HG03103 (cell line): ENCODE results near the gene DGUOK.

ENCODE experiments used
- ATAC-seq: cut with Tn5 transposase; IDR thresholded peaks from one replicate; pipeline ENCODE4 v1.9.1; 2021; ENCODE audit warnings: low read depth; ENCODE audit not compliant: unreplicated experiment

Gene DGUOK

GRCh38 chr2:73975731-73976130 is 49.1 kb downstream of the DGUOK start:
- ATAC-seq, result no peak

GRCh38 chr2:73976803-73977202 is 50.1 kb downstream of the DGUOK start:
- ATAC-seq, result no peak

DNA sequence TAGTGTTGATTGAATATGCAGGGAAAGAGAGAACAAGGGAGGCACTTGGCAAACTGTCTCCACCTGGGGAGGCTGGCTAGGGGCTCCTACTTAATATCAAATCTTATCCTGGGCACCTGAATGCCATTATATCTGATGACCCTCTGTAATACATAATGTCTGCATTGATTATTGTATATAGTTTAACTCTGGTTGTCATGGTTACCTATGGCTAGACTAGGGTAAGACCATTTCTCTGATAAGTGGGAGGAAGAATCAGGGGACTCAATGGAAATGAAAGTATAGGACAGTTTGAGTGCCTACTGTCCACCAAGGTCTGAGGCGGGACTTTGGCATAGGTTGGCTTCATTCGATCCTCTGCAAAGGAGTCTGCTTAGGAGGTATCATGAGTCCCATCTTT is 50.8 kb downstream of the DGUOK start:
- no peak for ATAC-seq

DNA sequence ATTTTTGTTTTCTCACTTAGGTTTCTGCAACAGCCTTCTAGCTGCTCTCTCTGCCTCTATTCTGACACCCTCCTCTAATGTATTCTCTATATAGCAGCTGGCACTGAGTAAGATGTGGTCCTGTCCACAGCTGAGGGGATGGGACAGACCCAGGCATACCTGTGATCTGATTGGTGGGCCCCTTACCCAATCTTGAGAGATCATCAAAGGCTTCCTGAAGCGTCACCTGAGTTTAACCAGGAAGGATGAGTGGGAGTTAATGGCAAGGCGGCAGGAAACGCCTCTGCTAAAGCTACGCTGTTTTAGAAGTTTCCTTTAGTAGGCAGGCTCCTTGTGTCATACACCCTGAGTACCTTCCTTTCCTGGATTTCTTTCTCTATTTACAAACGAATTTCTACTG is 52.3 kb downstream of the DGUOK start:
- no peak for ATAC-seq

DNA sequence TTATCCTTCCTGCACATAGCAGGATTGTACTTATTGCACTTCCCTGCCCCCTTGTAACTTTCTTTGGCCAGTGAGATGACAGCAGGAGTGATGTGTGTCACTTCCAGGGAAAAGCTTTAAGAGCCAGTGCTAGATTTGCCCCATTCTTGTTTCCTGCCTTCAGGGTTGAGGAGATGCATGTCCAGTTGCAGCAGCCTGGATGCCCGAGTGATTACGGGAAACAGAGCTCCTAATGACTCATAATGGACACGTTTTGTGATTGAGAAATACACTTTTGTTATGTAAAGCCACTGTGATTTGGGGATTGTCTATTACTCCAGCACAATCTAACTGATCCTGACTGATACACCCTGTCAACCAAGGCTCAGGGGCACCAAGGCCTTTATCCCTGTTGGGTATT is 53.0 kb downstream of the DGUOK start:
- no peak for ATAC-seq

DNA sequence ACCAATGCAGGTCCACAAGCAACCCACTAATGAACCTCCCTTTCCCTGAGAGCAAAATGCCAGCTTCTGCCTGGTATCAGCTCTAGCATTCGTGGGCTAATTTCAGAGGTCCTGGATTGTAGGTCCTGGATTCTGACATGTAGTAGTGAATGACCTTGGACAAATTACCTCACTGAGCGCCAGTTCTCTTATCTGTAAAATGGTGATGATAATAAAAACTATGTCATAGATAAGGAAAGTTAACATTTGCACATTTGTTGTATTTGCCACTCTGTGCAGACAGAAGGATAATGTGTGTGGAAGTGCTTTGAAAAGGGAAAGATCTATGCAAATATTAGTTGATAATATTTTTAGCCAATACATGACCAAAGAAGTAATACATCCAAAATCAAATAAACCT is 53.9 kb downstream of the DGUOK start:
- no peak for ATAC-seq

DNA sequence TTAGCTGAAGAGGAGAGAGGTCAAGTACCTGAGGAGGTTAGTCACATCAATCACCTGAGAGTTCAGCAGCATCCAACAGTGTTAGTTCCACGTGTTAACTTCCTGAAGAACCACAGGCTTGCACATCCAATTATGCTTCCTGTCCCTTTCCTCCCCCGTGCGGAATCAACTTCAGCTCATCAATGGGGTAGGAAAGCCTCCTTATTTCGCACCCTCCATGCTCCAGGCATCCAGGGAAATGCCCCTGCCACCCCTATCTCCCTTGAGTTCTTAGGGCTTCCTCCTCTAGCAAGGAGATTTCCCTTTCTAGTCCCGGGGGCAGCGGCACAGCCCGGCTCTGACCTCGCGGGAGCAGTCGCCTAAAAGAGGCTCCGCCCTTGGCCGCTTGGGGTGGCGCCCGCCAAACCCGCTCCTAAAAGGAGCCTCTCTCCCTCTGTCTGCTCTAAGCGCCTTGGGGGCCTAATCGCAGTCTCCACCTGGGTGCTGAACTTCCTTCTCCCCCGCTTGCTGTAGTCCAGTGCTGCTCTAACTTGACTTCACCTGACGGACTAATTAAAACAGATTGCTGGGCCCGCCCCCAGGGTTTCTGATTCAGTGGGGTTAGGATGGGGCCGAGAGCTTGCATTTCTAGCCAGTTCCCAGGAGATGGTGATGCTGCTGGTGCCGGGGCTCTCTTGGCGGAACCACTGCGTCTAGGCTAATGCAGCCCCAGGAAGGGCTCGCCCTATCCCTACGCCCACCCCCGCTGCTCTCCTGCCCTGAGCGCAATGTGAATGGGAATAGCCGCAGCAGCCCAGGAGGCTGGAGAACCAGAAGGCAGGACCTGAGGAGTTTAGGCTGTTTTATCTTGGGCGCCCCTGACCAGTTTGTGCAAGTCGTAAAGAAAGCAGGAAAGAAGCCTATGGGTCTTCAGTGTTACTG is 54.7 kb downstream of the DGUOK start:
- ATAC-seq, result no peak

- no peak for ATAC-seq
These were observed 55.5 kb downstream of the DGUOK start for GRCh38 chr2:73982140-73982617.

DNA sequence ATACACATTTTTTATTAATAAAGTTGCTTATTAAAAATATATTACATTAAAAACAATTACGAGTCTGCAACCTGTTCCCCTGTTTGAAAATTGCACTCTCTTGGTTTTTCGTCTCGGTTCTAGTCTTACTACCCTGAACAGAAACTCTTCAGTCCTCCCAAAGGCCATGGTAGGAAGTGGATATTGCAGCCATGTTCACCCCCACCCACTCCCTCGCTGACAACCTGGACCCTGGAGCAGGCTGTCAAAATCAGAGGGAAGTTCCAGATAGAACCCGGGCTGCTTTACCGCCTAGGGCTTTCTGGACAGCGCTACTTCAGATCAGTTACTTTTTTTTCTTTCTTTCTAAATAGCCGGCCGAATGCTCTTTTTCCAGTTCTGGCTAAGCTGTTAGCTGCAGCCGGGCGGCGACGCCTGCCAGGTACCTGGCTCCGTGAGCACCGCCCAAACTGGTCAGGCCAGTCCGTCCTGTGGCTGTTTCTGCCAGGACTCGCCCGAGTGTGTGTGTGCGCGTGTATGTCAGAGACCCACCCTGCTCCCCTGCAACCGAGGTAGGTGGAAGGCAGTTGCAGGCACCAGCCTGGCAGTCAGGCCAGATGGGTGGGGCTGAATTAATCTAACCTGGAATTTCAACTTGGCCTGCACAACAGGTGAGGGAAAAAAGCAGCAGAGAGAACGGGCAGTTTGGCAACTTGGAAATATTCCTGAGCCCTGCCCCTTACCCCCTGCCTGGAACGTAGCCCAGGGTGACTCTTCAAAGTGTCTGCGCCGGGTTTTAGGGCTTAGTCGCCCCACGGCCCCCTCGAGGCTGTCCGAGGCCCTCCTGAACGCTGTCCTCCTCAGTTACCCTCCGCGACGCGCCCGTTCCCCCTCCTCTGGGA is 56.9 kb downstream of the DGUOK start:
- no peak for ATAC-seq

DNA sequence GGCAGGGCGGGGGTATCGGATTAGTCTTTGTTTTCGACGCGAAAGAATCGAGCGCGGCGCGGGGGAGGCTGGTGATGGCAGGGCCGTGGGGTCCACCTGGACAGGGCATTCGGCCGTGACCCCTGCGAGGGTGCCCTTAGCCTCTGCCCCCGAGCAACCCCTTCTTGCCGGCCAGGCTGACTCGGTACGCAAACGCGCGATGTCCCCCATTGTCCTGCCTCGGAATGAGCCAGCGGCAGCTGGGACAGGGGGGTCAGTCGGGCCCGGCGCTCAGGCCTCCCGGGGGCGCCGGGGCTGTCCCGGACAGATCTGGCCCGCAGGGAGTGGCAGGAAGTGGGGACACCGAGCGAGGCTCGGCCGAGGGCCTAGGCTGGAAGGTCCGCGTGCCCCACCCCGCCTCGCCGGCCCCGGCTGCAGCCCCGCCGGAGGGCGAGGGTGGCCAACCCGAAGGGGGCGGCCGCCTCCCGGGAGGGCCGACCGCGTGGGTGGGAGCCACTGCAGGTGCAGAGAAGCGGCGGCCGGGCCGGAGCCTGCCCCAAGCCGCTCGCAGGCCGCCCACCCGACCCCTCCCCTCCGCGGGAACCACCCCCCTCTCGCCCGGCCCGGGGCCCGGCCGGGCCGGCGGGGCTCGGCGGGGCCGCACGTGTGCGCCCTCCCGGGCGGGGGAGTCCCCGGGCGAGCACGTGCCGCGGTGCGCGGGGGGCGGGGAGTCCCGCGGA is 57.7 kb downstream of the DGUOK start, which contains the start of gene TET3:
Gene TET3 (plus strand): TSS at position 708 of the 719 bp plus-strand sequence. CDS start 1,494 bp downstream, outside the sequence.
- ATAC-seq, result peak; percentile 33

- peak; percentile 3 for ATAC-seq
These were observed 58.2 kb downstream of the DGUOK start for GRCh38 chr2:73984922-73985307.

DNA sequence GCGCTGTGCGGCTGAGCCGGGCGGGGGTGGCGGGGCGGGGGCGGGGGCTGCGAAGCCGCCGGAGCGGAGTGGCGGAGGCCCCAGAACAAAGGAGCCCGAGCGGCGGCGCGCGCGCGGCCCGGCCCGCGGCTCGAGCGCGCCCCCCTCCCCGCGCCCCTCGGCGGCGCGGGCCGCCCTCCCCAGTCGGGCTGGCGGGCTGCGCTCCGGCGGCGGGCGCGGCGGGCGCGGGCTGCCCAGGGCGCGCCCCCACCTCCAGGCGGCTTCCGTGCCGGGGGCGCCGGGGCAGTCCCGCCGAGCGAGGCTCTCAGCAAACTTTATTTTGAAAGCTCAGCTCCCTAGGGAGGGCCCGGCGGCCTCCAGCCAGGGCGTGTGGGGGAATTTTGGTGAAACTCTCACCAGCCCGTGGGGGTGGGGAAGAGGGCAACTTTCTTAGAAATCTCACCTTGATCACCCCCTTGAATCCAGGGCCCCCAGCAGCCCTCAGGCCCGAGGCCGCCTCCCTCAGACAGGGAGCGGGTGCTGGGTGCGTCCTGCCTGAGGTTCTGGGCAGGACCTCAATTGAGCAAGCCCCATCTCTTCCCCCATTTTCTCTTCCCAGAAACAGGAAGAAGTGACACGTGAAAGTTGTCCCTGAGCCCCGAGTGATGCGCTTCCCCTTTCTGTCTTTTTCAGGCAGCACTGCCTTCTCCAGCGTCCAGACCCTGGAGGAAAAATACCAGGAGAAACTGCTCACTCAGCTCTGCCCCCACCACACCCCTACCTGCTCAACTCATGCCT is 58.8 kb downstream of the DGUOK start:
- peak; percentile 17 for ATAC-seq

- ATAC-seq, result no peak
These were observed 59.5 kb downstream of the DGUOK start for GRCh38 chr2:73986085-73986681.

DNA sequence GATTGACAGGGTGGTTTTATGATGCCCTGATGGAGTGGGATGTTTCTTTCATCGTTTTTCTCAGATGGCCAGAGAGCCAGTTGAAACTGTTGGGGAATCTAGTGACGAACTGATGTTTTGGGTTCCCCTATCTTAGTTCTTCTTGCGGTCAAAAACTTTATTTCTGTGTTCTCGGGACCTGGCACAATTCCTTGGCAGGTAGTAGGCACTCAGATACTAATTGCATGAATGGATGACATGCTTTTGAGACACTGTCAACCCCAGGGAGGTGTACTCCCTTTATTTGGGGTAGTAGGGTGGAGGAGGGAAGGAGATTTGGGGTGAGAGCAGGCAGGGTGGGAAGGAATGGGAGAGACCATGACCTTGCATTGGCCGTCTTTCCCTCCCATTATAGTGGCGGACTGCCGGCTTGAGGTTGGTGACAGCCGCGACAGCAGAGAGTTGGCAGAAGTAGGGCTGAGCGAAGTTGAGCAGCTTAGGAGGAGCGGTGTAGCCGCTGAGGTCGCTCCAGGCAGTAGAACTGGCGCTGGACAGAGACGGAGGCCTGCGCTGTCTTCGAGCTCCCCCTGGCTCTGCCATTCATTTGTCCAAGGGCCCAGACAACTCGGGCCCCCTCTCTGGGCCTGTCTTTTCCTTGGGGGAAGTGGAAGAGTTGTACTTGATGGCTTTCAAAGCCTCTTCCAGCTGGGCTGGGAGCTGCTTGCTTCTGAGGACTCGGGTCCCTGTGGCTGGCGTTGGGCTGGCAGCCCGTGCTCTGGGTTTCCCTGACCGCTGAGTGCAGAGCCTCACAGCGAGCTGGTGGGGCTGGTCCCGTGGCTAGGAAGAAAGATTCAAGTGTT is 60.6 kb downstream of the DGUOK start:
- no peak for ATAC-seq

DNA sequence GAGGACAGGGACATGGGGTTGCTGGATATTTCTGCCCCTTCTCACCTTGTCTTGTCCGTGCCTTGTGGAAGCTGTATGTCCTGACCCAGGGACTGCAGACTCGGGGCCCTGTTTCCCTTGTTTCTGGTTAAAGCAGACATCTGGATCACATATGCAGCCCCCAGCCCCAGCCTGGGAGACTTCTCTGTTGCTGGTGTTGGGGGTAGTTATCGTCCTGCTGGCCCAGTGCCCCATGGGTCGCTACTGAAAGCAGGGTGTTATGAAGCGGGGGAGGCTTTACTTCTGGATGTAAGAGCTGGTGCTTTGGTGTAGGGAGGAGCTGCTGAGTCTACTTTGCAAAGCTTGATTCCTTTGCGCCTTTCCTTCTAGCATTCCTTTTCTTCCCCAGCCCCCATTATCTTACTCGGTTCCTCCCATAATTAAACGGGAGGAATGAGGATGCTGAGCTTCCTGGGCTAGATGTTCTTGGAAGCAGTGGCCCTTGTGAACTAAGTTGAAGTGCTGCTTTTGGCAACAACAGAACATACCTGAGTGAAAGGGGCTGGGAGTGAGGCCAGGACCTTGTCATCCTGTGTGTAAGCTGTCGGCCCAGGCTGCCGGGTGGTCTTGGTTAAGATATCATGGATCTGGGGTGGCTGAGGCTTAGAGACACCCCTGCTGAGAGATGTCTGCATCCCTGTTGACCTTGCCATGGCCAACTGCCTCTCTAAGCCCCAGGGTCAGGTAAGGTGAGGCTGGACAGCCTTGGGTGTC is 61.4 kb downstream of the DGUOK start:
- ATAC-seq, result no peak

GRCh38 chr2:73989972-73990371 is 63.3 kb downstream of the DGUOK start:
- ATAC-seq, result no peak

GRCh38 chr2:73990531-73990930 is 63.9 kb downstream of the DGUOK start:
- no peak for ATAC-seq

- ATAC-seq, result no peak
These were observed 65.4 kb downstream of the DGUOK start for GRCh38 chr2:73992036-73992435.
